ENCODE data around the gene MYORG. TPM values are rescaled to one million over a fixed set of nuclear protein-coding genes. Genes with fewer than 3 reads are reported as not detected.
A peak's percentile ranks its signal among the peaks of the same experiment; 100 is the strongest.

The MYORG gene
- total RNA-seq, 1 experiment from 2014 or later: 0.45 TPM

DNA sequence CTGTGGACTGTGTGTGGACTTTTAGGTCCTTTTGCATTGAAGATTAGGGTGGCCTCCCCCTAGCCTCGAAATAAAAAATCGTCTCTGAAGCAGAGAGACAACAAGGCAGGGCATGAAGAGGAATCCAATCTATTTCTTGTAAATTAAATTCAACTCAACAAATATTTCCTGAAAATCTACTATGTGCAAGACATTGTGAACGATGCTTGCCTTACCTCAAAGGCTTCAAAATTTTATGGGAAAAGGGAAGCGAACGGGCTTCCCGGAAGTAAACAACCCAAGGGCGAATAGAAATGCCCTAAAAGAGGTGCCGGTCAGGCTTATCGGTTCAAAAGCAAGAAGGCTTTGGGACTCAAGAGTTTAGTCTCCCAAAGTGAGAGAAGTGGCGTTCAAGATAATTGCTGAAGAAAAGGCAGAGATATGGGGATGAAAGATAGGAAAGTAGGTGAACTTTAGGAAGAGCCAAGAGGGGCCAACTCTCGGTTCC, 48.2 kb downstream of the MYORG start:
- Histone ChIP-seq H3K9me2 (replicated peaks; ENCODE audit: insufficient read depth, low read length) (no peaks in the 10 kb centered on the region), H3K27me3 (ENCODE audit: low read length) (no peaks in the 10 kb centered on the region), H3K9ac (ENCODE audit: low read length) (peak overlapping the region; percentile 78), H4K20me1 (ENCODE audit: insufficient read depth, low read depth, low read length) (no peaks in the 10 kb centered on the region), H3K4me3 (ENCODE audit: low read length) (peak overlapping the region; percentile 74), H3K4me2 (ENCODE audit: low read depth, low read length, poor library complexity, severe bottlenecking) (peak overlapping the region; percentile 92), H2AFZ (ENCODE audit: low read length) (peak overlapping the region; percentile 83), H3K79me2 (ENCODE audit: low read length) (peaks cover 62% of the 10 kb centered on the region), H3K27ac (ENCODE audit: low read length) (peak overlapping the region; percentile 80), H3K9me3 (ENCODE audit: low read length) (no peaks in the 10 kb centered on the region), H3K4me1 (ENCODE audit: low read length) (peaks cover 55% of the 10 kb centered on the region), H3K36me3 (ENCODE audit: insufficient read depth, low read length) (no peaks in the 10 kb centered on the region)
- DNase-seq: no peak

DNA sequence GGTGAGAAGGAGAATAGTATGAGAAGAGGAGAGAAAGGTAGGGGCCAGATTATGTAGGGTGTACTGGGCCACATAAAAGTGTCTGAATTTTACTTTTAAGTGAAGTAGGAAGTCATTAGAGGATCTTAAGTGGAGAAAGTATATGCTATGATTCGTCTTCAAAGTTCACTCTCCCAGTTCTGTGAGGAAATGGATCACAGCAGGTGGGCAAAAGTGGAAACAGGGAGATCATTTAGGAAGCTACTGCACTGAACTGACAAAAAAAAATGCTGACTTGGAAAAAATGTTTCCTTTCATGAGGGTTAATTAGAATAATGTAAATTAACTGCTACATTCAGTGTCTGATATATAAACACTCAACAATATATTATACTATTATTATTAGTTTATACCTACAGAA, 50.0 kb downstream of the MYORG start:
- peaks cover 67% of the 10 kb centered on the region for H3K4me1 ChIP-seq (ENCODE audit: low read length)
- peak overlapping the region; percentile 57 for H3K9ac ChIP-seq (ENCODE audit: low read length)
- H2AFZ ChIP-seq (ENCODE audit: low read length): peak overlapping the region; percentile 67
- peak overlapping the region; percentile 44 for H3K27ac ChIP-seq (ENCODE audit: low read length)
- H3K9me2 ChIP-seq (replicated peaks; ENCODE audit: insufficient read depth, low read length): no peaks in the 10 kb centered on the region
- H3K4me2 ChIP-seq (ENCODE audit: low read depth, low read length, poor library complexity, severe bottlenecking): peak overlapping the region; percentile 92
- DNase-seq: no peak
- no peaks in the 10 kb centered on the region for H3K9me3 ChIP-seq (ENCODE audit: low read length)
- H3K36me3 ChIP-seq (ENCODE audit: insufficient read depth, low read length): no peaks in the 10 kb centered on the region
- peak overlapping the region; percentile 24; the same call in 1 of the 2 replicates for H3K4me3 ChIP-seq (ENCODE audit: low read length)
- no peaks in the 10 kb centered on the region for H3K27me3 ChIP-seq (ENCODE audit: low read length)
- no peaks in the 10 kb centered on the region for H4K20me1 ChIP-seq (ENCODE audit: insufficient read depth, low read depth, low read length)
- H3K79me2 ChIP-seq (ENCODE audit: low read length): peaks cover 76% of the 10 kb centered on the region

DNA sequence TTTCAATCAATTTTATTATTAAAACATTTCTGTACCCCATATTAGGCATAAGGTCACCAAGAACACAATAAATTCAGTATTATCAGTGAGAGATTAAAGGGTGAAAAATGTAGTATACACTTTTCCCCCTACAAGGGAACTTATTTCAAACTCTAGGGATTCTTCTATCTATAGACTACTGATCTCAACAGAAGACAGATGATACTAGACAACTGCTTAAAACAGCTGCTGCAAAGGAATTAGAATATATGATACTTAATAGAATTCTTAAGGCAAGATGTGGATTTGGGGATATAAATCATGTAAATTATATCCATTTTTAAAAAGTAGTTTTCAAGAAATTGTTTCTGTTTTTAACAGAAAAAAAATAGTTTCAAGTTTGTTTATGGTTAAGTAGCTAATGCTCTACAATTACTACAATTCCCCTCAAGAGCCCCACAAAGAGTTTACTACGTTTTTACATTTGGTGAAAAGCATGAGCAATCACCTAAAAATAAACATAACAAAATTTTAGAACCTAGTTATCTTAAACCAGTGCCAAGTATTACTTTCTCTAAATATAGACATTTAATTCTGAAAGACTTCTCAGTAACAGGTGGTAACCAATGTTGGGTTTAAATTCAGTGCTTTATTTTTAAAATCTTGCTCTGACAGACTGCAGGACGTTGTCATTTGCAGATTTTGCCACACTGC, 53.7 kb downstream of the MYORG start:
- Histone ChIP-seq H4K20me1 (ENCODE audit: insufficient read depth, low read depth, low read length) (no peaks in the 10 kb centered on the region), H3K36me3 (ENCODE audit: insufficient read depth, low read length) (no peaks in the 10 kb centered on the region), H3K4me3 (ENCODE audit: low read length) (no peak overlapping the region), H3K9me3 (ENCODE audit: low read length) (no peaks in the 10 kb centered on the region), H3K27ac (ENCODE audit: low read length) (peak overlapping the region; percentile 52), H3K27me3 (ENCODE audit: low read length) (no peaks in the 10 kb centered on the region), H2AFZ (ENCODE audit: low read length) (no peak overlapping the region), H3K79me2 (ENCODE audit: low read length) (peaks cover 98% of the 10 kb centered on the region), H3K4me1 (ENCODE audit: low read length) (peaks cover 63% of the 10 kb centered on the region), H3K9me2 (replicated peaks; ENCODE audit: insufficient read depth, low read length) (no peaks in the 10 kb centered on the region), H3K4me2 (ENCODE audit: low read depth, low read length, poor library complexity, severe bottlenecking) (peak overlapping the region; percentile 43), H3K9ac (ENCODE audit: low read length) (no peak overlapping the region)
- DNase-seq: no peak

DNA sequence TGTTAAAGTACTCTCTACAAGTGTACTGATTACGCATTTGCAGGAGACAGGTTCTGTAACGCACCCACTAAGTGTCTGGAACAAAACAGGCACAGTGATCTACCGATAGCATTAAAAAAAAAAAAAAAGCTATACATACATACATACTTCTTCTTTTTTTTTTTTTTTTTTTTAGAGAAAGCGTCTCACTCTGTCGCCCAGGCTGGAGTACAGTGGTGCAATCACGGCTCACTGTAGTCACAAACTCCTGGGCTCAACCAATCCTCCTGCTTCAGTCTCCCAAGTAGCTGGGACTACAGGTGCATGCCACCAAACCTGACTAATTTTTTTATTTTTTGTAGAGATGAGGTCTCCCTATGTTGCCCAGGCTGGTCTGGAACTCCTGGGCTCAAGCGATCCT, 55.2 kb downstream of the MYORG start:
- H3K79me2 ChIP-seq (ENCODE audit: low read length): peaks cover 98% of the 10 kb centered on the region
- H3K9me3 ChIP-seq (ENCODE audit: low read length): no peaks in the 10 kb centered on the region
- no peak overlapping the region for H3K4me3 ChIP-seq (ENCODE audit: low read length)
- peak overlapping the region; percentile 60 for H3K27ac ChIP-seq (ENCODE audit: low read length)
- H3K36me3 ChIP-seq (ENCODE audit: insufficient read depth, low read length): 0 out of 2 replicates have a peak, but pooled peaks cover 3% of the 10 kb centered on the region
- peak; percentile 83 for DNase-seq
- H3K27me3 ChIP-seq (ENCODE audit: low read length): no peaks in the 10 kb centered on the region
- peaks cover 48% of the 10 kb centered on the region for H3K4me1 ChIP-seq (ENCODE audit: low read length)
- no peaks in the 10 kb centered on the region for H3K9me2 ChIP-seq (replicated peaks; ENCODE audit: insufficient read depth, low read length)
- peak overlapping the region; percentile 25; the same call in 1 of the 2 replicates for H3K9ac ChIP-seq (ENCODE audit: low read length)
- no peaks in the 10 kb centered on the region for H4K20me1 ChIP-seq (ENCODE audit: insufficient read depth, low read depth, low read length)
- peak overlapping the region; percentile 53 for H3K4me2 ChIP-seq (ENCODE audit: low read depth, low read length, poor library complexity, severe bottlenecking)
- H2AFZ ChIP-seq (ENCODE audit: low read length): no peak overlapping the region

DNA sequence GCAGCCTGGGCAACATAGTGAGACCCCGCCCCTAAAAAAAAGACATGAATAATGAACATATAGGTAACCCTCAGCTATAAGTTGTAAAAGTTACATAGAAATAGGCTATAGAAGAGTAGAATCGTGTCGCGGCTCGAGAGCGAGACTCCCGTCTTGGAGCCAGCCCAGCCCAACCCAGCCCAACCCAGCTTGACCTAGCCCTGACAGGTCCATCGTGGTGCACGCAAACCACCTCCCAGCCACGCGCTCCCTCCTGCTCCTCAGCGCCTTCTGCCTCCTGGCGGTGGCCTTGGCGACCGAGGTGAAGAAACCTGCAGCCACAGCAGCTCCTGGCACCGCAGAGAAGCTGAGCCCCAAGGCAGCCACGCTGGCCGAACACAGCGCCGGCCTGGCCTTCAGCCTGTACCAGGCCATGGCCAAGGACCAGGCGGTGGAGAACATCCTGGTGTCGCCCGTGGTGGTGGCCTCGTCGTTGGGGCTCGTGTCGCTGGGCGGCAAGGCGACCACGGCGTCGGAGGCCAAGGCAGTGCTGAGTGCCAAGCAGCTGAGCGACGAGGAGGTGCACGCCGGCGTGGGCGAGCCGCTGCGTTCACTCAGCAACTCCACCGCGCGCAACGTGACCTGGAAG, 58.4 kb downstream of the MYORG start:
- H3K9ac ChIP-seq (ENCODE audit: low read length): no peak overlapping the region
- 0 out of 2 replicates have a peak, but pooled peaks cover 3% of the 10 kb centered on the region for H3K36me3 ChIP-seq (ENCODE audit: insufficient read depth, low read length)
- H3K4me1 ChIP-seq (ENCODE audit: low read length): peaks cover 28% of the 10 kb centered on the region
- H3K27me3 ChIP-seq (ENCODE audit: low read length): no peaks in the 10 kb centered on the region
- no peak overlapping the region for H3K4me3 ChIP-seq (ENCODE audit: low read length)
- H3K9me2 ChIP-seq (replicated peaks; ENCODE audit: insufficient read depth, low read length): no peaks in the 10 kb centered on the region
- no peaks in the 10 kb centered on the region for H3K9me3 ChIP-seq (ENCODE audit: low read length)
- H2AFZ ChIP-seq (ENCODE audit: low read length): no peak overlapping the region
- H4K20me1 ChIP-seq (ENCODE audit: insufficient read depth, low read depth, low read length): no peaks in the 10 kb centered on the region
- no peak overlapping the region for H3K4me2 ChIP-seq (ENCODE audit: low read depth, low read length, poor library complexity, severe bottlenecking)
- H3K79me2 ChIP-seq (ENCODE audit: low read length): peaks cover 94% of the 10 kb centered on the region
- H3K27ac ChIP-seq (ENCODE audit: low read length): no peak overlapping the region
- DNase-seq: no peak

DNA sequence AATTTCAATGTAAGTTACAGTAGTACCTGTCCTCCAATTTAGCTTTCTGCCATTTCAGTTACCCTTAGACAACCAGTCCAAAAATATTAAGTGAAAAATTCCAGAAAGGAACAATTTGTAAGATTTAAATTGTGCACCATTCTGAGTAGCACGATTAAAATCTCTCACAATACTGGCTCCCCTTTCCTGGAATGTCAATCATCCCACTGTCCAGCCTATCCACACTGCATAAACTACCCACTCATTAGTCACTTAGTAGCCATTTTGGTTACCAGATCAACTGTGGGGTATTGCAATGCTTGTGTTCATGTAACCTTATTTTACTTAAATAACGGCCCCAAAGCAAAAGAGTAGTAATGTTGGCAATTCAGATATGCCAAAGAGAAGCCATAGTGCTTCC, 59.3 kb downstream of the MYORG start:
- Histone ChIP-seq H3K36me3 (ENCODE audit: insufficient read depth, low read length) (0 out of 2 replicates have a peak, but pooled peaks cover 3% of the 10 kb centered on the region), H3K4me1 (ENCODE audit: low read length) (peaks cover 21% of the 10 kb centered on the region), H3K9ac (ENCODE audit: low read length) (no peak overlapping the region), H4K20me1 (ENCODE audit: insufficient read depth, low read depth, low read length) (no peaks in the 10 kb centered on the region), H3K9me2 (replicated peaks; ENCODE audit: insufficient read depth, low read length) (no peaks in the 10 kb centered on the region), H3K4me2 (ENCODE audit: low read depth, low read length, poor library complexity, severe bottlenecking) (no peak overlapping the region), H3K27ac (ENCODE audit: low read length) (no peak overlapping the region), H3K27me3 (ENCODE audit: low read length) (no peaks in the 10 kb centered on the region), H2AFZ (ENCODE audit: low read length) (no peak overlapping the region), H3K9me3 (ENCODE audit: low read length) (no peaks in the 10 kb centered on the region), H3K79me2 (ENCODE audit: low read length) (peaks cover 94% of the 10 kb centered on the region), H3K4me3 (ENCODE audit: low read length) (no peak overlapping the region)
- no peak for DNase-seq

Small RNAs within 50 kb of the gene (small RNA-seq; reads per million reads assigned to genes)
- gene RF00019: not detected

Other genes with a start within 250 kb of the MYORG start
- gene UBAP1, start 197.9 kb downstream of the MYORG start, total RNA-seq (2014; rRNA removed; shearing (Covaris generic); ENCODE audit: low replicate concordance): 18.3 and 22.6 TPM in 2 replicates
- 6.5 and 7.0 TPM in 2 replicates for gene KIF24, start 47.6 kb downstream of the MYORG start, total RNA-seq (2014; rRNA removed; shearing (Covaris generic); ENCODE audit: low replicate concordance)
- gene NUDT2, start 47.3 kb downstream of the MYORG start, total RNA-seq (2014; rRNA removed; shearing (Covaris generic); ENCODE audit: low replicate concordance): 10.4 and 14.2 TPM in 2 replicates
- 3.7 and 4.5 TPM in 2 replicates for gene FAM219A, start 81.7 kb upstream of the MYORG start, total RNA-seq (2014; rRNA removed; shearing (Covaris generic); ENCODE audit: low replicate concordance)
- 1.6 and 3.4 TPM in 2 replicates for gene DNAI1, start 81.9 kb upstream of the MYORG start, total RNA-seq (2014; rRNA removed; shearing (Covaris generic); ENCODE audit: low replicate concordance)
- 14.1 and 16.0 TPM in 2 replicates for gene ENHO, start 146.1 kb upstream of the MYORG start, total RNA-seq (2014; rRNA removed; shearing (Covaris generic); ENCODE audit: low replicate concordance)
- not detected in 2 replicates for gene CNTFR, start 212.8 kb upstream of the MYORG start, total RNA-seq (2014; rRNA removed; shearing (Covaris generic); ENCODE audit: low replicate concordance)
- gene RPP25L, start 235.2 kb upstream of the MYORG start, total RNA-seq (2014; rRNA removed; shearing (Covaris generic); ENCODE audit: low replicate concordance): 40.3 and 62.0 TPM in 2 replicates
- 75.9 and 98.9 TPM in 2 replicates for gene DCTN3, start 243.6 kb upstream of the MYORG start, total RNA-seq (2014; rRNA removed; shearing (Covaris generic); ENCODE audit: low replicate concordance)